H1 (cell line): Measurements from ENCODE around the gene AAK1. TPM values are rescaled to one million over a fixed set of nuclear protein-coding genes. Genes with fewer than 3 reads are reported as not detected.

Experiments used
- CTCF ChIA-PET: fragments of 300-600 bp; sonication (Branson Sonifier 250); formaldehyde crosslinking; loops from one replicate; lab custom pipeline; 2021; ENCODE audit not compliant: partially characterized antibody; lab: Charles Lee
- POLR2A ChIA-PET: fragments of 300-600 bp; sonication (Branson Sonifier 250); formaldehyde crosslinking; loops from one replicate; lab custom pipeline; 2021; ENCODE audit warnings: inconsistent platforms; ENCODE audit not compliant: partially characterized antibody; lab: Charles Lee
- DNase-seq, 2 experiments: peaks; one replicate each; pipeline versions ENCODE4 v3.0.0 to v3.0.0-alpha.2; 2010 to 2022; ENCODE audit warnings: low spot score in 2 of 2, low read depth in 1 of 2, mixed read lengths in 1 of 2
- FAIRE-seq: peaks from 2 replicates; lab custom pipeline; 2011; peaks lifted over from hg19 to GRCh38; lab: Jason Lieb, UNC
- H2AFZ ChIP-seq: 2 replicates; pipeline ENCODE4 v1.8.1; 2012; ENCODE audit warnings: low read length, inconsistent platforms
- H2AK5ac ChIP-seq: 2 replicates; pipeline ENCODE4 v1.6.1; 2013; ENCODE audit warnings: low read depth, low read length
- H2BK120ac ChIP-seq: replicated peaks from 2 replicates; pipeline ENCODE3; 2013; ENCODE audit warnings: low read depth, low read length, inconsistent platforms
- H2BK12ac ChIP-seq: 2 replicates; pipeline ENCODE4 v1.6.1; 2013; ENCODE audit warnings: low read depth, low read length
- H2BK15ac ChIP-seq: 2 replicates; pipeline ENCODE4 v1.6.1; 2013; ENCODE audit warnings: low read length
- H2BK20ac ChIP-seq: 2 replicates; pipeline ENCODE4 v1.6.1; 2013; ENCODE audit warnings: low read length
- H2BK5ac ChIP-seq: 2 replicates; pipeline ENCODE4 v1.6.1; 2013; ENCODE audit warnings: low read depth, low read length
- H3K14ac ChIP-seq: 2 replicates; pipeline ENCODE4 v1.6.1; 2013; ENCODE audit warnings: inconsistent platforms; ENCODE audit not compliant: insufficient read length
- H3K18ac ChIP-seq: 2 replicates; pipeline ENCODE4 v1.6.1; 2013; ENCODE audit warnings: low read length; ENCODE audit errors: extremely low read depth
- H3K23ac ChIP-seq: 2 replicates; pipeline ENCODE4 v1.6.1; 2013; ENCODE audit warnings: inconsistent platforms; ENCODE audit not compliant: insufficient read length
- H3K23me2 ChIP-seq: 2 replicates; pipeline ENCODE4 v1.6.1; 2013; ENCODE audit warnings: low read depth, low read length
- H3K27ac ChIP-seq: 2 replicates; pipeline ENCODE4 v1.6.1; 2011; ENCODE audit warnings: low read depth, low read length, inconsistent platforms
- H3K27me3 ChIP-seq, 4 experiments: replicated peaks in 1 of 4; 1 replicate in 1 of 4; 2 replicates in 3 of 4; pipeline versions ENCODE4 v1.6.1 to v1.8.1; 2011 to 2013; ENCODE audit warnings: low read length in 3 of 4, mild to moderate bottlenecking in 3 of 4, inconsistent platforms in 2 of 4, mixed read lengths in 2 of 4, moderate library complexity in 1 of 4; ENCODE audit not compliant: control insufficient read depth in 3 of 4, insufficient read depth in 3 of 4; ENCODE audit errors: extremely low read depth in 1 of 4
- H3K36me3 ChIP-seq, 4 experiments: 2 replicates each; pipeline versions ENCODE4 v1.6.1 to v1.8.1; 2011 to 2013; ENCODE audit warnings: mild to moderate bottlenecking in 4 of 4, low read length in 3 of 4, moderate library complexity in 2 of 4, control low read depth in 1 of 4, inconsistent platforms in 1 of 4; ENCODE audit not compliant: insufficient read depth in 4 of 4, control insufficient read depth in 2 of 4
- H3K4ac ChIP-seq: replicated peaks from 2 replicates; pipeline ENCODE3; 2013; ENCODE audit warnings: low read length, low read depth, mixed read lengths, inconsistent platforms; ENCODE audit not compliant: insufficient read length
- H3K4me1 ChIP-seq, 4 experiments: replicated peaks in 1 of 4; 1 replicate in 1 of 4; 2 replicates in 3 of 4; pipeline versions ENCODE4 v1.6.1 to v1.8.1; 2011 to 2013; ENCODE audit warnings: low read length in 3 of 4, inconsistent platforms in 2 of 4, mixed read lengths in 1 of 4; ENCODE audit not compliant: insufficient read depth in 4 of 4, control insufficient read depth in 3 of 4
- H3K4me2 ChIP-seq, 2 experiments: 2 replicates each; pipeline versions ENCODE4 v1.6.1 to v1.8.1; 2011 to 2013; ENCODE audit warnings: low read depth in 2 of 2, low read length in 2 of 2, control low read depth in 1 of 2, inconsistent platforms in 1 of 2, mild to moderate bottlenecking in 1 of 2; ENCODE audit not compliant: insufficient read depth in 1 of 2
- H3K4me3 ChIP-seq, 4 experiments: fragments of 200-600, 300-600 bp in 1 of 4; sonication (generic), shearing (Covaris generic), sonication (Bioruptor Twin) in 1 of 4; 2 replicates each; pipeline versions ENCODE4 v1.5.1 to v1.8.1; 2011 to 2016; ENCODE audit warnings: low read length in 4 of 4, low read depth in 3 of 4, control low read depth in 2 of 4, inconsistent platforms in 2 of 4, mild to moderate bottlenecking in 2 of 4, mixed read lengths in 1 of 4, moderate library complexity in 1 of 4; ENCODE audit not compliant: insufficient read depth in 2 of 4; ENCODE audit errors: extremely low read depth in 1 of 4
- H3K56ac ChIP-seq: replicated peaks from 2 replicates; pipeline ENCODE3; 2013; ENCODE audit warnings: low read depth, mild to moderate bottlenecking, mixed read lengths, low read length, inconsistent platforms; ENCODE audit not compliant: insufficient read length
- H3K79me1 ChIP-seq: 2 replicates; pipeline ENCODE4 v1.6.1; 2013; ENCODE audit warnings: low read depth, low read length, control low read depth
- H3K79me2 ChIP-seq, 2 experiments: 2 replicates each; pipeline versions ENCODE4 v1.6.1 to v1.8.1; 2012 to 2013; ENCODE audit warnings: low read length in 2 of 2, mild to moderate bottlenecking in 2 of 2, inconsistent platforms in 1 of 2; ENCODE audit not compliant: insufficient read depth in 2 of 2, control insufficient read depth in 1 of 2
- H3K9ac ChIP-seq, 4 experiments: replicated peaks in 1 of 4; 1 replicate in 1 of 4; 2 replicates in 3 of 4; pipeline versions ENCODE4 v1.6.1 to v1.8.1; 2011 to 2013; ENCODE audit warnings: low read depth in 3 of 4, low read length in 3 of 4, control low read depth in 2 of 4, mild to moderate bottlenecking in 2 of 4, moderate library complexity in 2 of 4, inconsistent platforms in 1 of 4; ENCODE audit errors: extremely low read depth in 1 of 4
- H3K9me3 ChIP-seq, 2 experiments: 2 replicates each; pipeline versions ENCODE4 v1.6.1 to v1.8.1; 2012 to 2013; ENCODE audit warnings: mild to moderate bottlenecking in 2 of 2, moderate library complexity in 2 of 2, control low read depth in 1 of 2, inconsistent platforms in 1 of 2, low read depth in 1 of 2, low read length in 1 of 2, mixed read lengths in 1 of 2; ENCODE audit not compliant: insufficient read depth in 2 of 2
- H4K20me1 ChIP-seq, 2 experiments: replicated peaks in 1 of 2; 2 replicates each; pipeline versions ENCODE3 to v1.8.1; 2011 to 2013; ENCODE audit warnings: inconsistent platforms in 2 of 2, low read length in 2 of 2, mild to moderate bottlenecking in 1 of 2; ENCODE audit not compliant: insufficient read depth in 2 of 2, control insufficient read depth in 1 of 2
- H4K5ac ChIP-seq: 2 replicates; pipeline ENCODE4 v1.6.1; 2013; ENCODE audit warnings: low read length, low read depth, mixed read lengths, inconsistent platforms; ENCODE audit not compliant: insufficient read length
- H4K8ac ChIP-seq: 2 replicates; pipeline ENCODE4 v1.8.0; 2013; ENCODE audit warnings: mild to moderate bottlenecking, moderate library complexity, low read length, inconsistent platforms; ENCODE audit not compliant: insufficient read depth; ENCODE audit errors: extremely low read depth
- H4K91ac ChIP-seq: replicated peaks from 2 replicates; pipeline ENCODE3; 2013; ENCODE audit warnings: low read length, mixed read lengths, inconsistent platforms; ENCODE audit not compliant: insufficient read length
- ATF2 ChIP-seq: IDR thresholded peaks from 2 replicates; pipeline ENCODE4 v1.6.1; 2012; ENCODE audit warnings: low read length, inconsistent platforms
- CEBPB ChIP-seq: IDR thresholded peaks from 2 replicates; pipeline ENCODE4 v1.6.1; 2012; ENCODE audit warnings: low read depth, low read length
- CHD2 ChIP-seq: IDR thresholded peaks from 2 replicates; pipeline ENCODE4 v1.6.1; 2012; ENCODE audit warnings: low read length, improper control_type of control experiment
- FOSL1 ChIP-seq: IDR thresholded peaks from 2 replicates; pipeline ENCODE4 v1.6.1; 2011; ENCODE audit warnings: mild to moderate bottlenecking, low read depth, low read length, moderate library complexity; ENCODE audit not compliant: insufficient read depth
- HDAC2 ChIP-seq, 2 experiments: fragments of 300-600 bp in 1 of 2; sonication (generic) in 1 of 2; IDR thresholded peaks; 2 replicates each; pipeline ENCODE4 v1.6.1; 2011 to 2012; ENCODE audit warnings: low read depth in 2 of 2, low read length in 2 of 2, mild to moderate bottlenecking in 2 of 2, moderate library complexity in 2 of 2, borderline replicate concordance in 1 of 2, inconsistent platforms in 1 of 2
- NANOG ChIP-seq: IDR thresholded peaks from 2 replicates; pipeline ENCODE4 v1.6.1; 2011; ENCODE audit warnings: low read length, low read depth, mild to moderate bottlenecking, inconsistent platforms; ENCODE audit not compliant: insufficient read depth, poor library complexity, severe bottlenecking
- RNF2 ChIP-seq: fragments of 200-900, 300-1000 bp; sonication (generic); IDR thresholded peaks from 2 replicates; pipeline ENCODE4 v1.7.1; 2016; ENCODE audit warnings: borderline replicate concordance, low read depth, mild to moderate bottlenecking, antibody characterized with exemption, low read length; ENCODE audit not compliant: poor library complexity, severe bottlenecking; ENCODE audit errors: missing control alignments
- SAP30 ChIP-seq: fragments of 300-600 bp; sonication (generic); IDR thresholded peaks from 2 replicates; pipeline ENCODE4 v1.7.1; 2012; ENCODE audit warnings: low read length, moderate library complexity, mild to moderate bottlenecking, inconsistent platforms; ENCODE audit not compliant: insufficient read depth, insufficient replicate concordance
- SP2 ChIP-seq: IDR thresholded peaks from 2 replicates; pipeline ENCODE4 v1.6.1; 2012; ENCODE audit warnings: mild to moderate bottlenecking, low read length, inconsistent platforms
- TAF7 ChIP-seq: optimal IDR thresholded peaks from 2 replicates; pipeline ENCODE3; 2011; ENCODE audit warnings: low read depth, mild to moderate bottlenecking, inconsistent platforms, low read length, moderate library complexity, borderline replicate concordance
- WGBS, 2 experiments: shearing (Covaris generic) in 1 of 2; methylation state at CpG; one replicate each; pipeline versions ENCODE4 v1.1.6 to v1.1.7; 2013 to 2015; ENCODE audit warnings: low lambda C conversion rate in 2 of 2, mixed read lengths in 2 of 2, inconsistent platforms in 1 of 2, low coverage in 1 of 2, missing lambda C conversion rate in 1 of 2; ENCODE audit not compliant: insufficient replicate concordance in 2 of 2, insufficient coverage in 1 of 2, insufficient read length in 1 of 2; ENCODE audit errors: extremely low coverage in 1 of 2, missing lambda C conversion rate in 1 of 2; 5-methylcytosine and 5-hydroxymethylcytosine counted together
- polyA plus RNA-seq, 7 experiments: library from polyadenylated mRNA; depleted of rRNA in 3 of 7; stranded (reverse) in 5 of 7; unstranded in 2 of 7; fragments of >200 nt in 5 of 7; fragments of 200-250 nt in 2 of 7; gene quantifications; 1 replicate in 5 of 7; 2 replicates in 1 of 7; 4 replicates in 1 of 7; pipeline versions ENCODE4 v1.2.1 to v1.2.3, GENCODE V29; 2011 to 2013; ENCODE audit warnings: missing spikeins in 2 of 7, mixed read lengths in 2 of 7
- total RNA-seq: library from RNA; stranded (reverse); fragmentation: NEBNext Ultra II Directional; extraction: Animal tissue kit (Norgen Biotek cat#: 25700); gene quantifications from 2 replicates; pipeline ENCODE4 v1.2.1, GENCODE V29; 2021

The AAK1 gene
- total and polyA plus RNA-seq, 2 of the 8 experiments (the other 6 are each of a cell fraction or from before 2014, with no cell fraction given): 10.0 to 40.5 TPM

GRCh38 chr2:69583321-69583833, 60.2 kb downstream of the AAK1 start:
- H3K23ac ChIP-seq: no peak overlapping the region
- CTCF ChIA-PET: interaction anchor here (0.7 to 6.9 kb wide), 6 partner anchors 8 to 698 kb away, joined by 3 to 45 read pairs (median 4); no protein-coding TSS in a partner anchor
- no peak overlapping the region for H3K27ac ChIP-seq
- H2BK20ac ChIP-seq: no peak overlapping the region
- no peak overlapping the region for H2BK120ac ChIP-seq
- FAIRE-seq (no peak), DNase-seq (no peak)
- H3K9me3 ChIP-seq: no peaks in the 10 kb centered on the region
- H2BK5ac ChIP-seq: no peak overlapping the region
- no peak overlapping the region for H3K18ac ChIP-seq
- H3K23me2 ChIP-seq: no peaks in the 10 kb centered on the region
- peaks cover 0 to 25% of the 10 kb centered on the region in 2 experiments; a peak in 2 of 4 replicates for H3K79me2 ChIP-seq
- no peaks in the 10 kb centered on the region for H3K27me3 ChIP-seq
- H3K4me1 ChIP-seq: peaks cover 6 to 14% (median 7%) of the 10 kb centered on the region in 4 experiments
- H3K4ac ChIP-seq: no peak overlapping the region
- no peak overlapping the region for H3K56ac ChIP-seq
- H3K14ac ChIP-seq: no peak overlapping the region
- H2BK15ac ChIP-seq: no peak overlapping the region
- no peak overlapping the region for H3K9ac ChIP-seq
- no peak overlapping the region for H3K4me3 ChIP-seq
- no peak overlapping the region for H2BK12ac ChIP-seq
- WGBS, 2 experiments: 100% methylated on average over 3 of the region's 3 CpGs; no CpG with 5 or more reads in 1 of the 2 experiments
- no peak overlapping the region for H4K5ac ChIP-seq
- H3K4me2 ChIP-seq: no peak overlapping the region
- no peaks in the 10 kb centered on the region for H3K36me3 ChIP-seq
- POLR2A ChIA-PET: interaction anchor here (0.6 to 2.2 kb wide), 2 partner anchors 10 to 19 kb away, joined by 3 to 7 read pairs; no protein-coding TSS in a partner anchor
- H3K79me1 ChIP-seq: peaks cover 6% of the 10 kb centered on the region; the same call in 1 of the 2 replicates
- no peaks in the 10 kb centered on the region for H4K20me1 ChIP-seq
- no peak overlapping the region for H2AFZ ChIP-seq
- no peak overlapping the region for H4K8ac ChIP-seq
- H2AK5ac ChIP-seq: no peak overlapping the region
- H4K91ac ChIP-seq: no peak overlapping the region
- TF ChIP-seq ATF2: no peak
- no peak for TF ChIP-seq TAF7
- no peak for TF ChIP-seq HDAC2 (IDR thresholded peaks at IDR 0.05; ENCODE audit: borderline replicate concordance in 1 of 2, low read depth in 2 of 2, low read length in 2 of 2)
- no peak for TF ChIP-seq NANOG
- TF ChIP-seq RNF2: no peak
- no peak for TF ChIP-seq CEBPB
- no peak for TF ChIP-seq FOSL1
- TF ChIP-seq CHD2: no peak
- no peak for TF ChIP-seq SAP30
- TF ChIP-seq SP2: no peak
